MM.1S (cell line): ENCODE data around the gene TTLL6.

Experiments used
- CTCF ChIP-seq: fragments of 300-600 bp; sonication (generic); IDR thresholded peaks from 2 replicates; pipeline ENCODE4 v1.5.1; 2016; ENCODE audit warnings: antibody characterized with exemption, low read length, mixed read lengths
- EZH2 ChIP-seq: fragments of 300-600 bp; sonication (generic); optimal IDR thresholded peaks from 2 replicates; pipeline ENCODE3; 2017; ENCODE audit warnings: low read depth, mild to moderate bottlenecking, antibody characterized with exemption, low read length, mixed read lengths
- EZH2phosphoT487 ChIP-seq: fragments of 300-600 bp; sonication (generic); IDR thresholded peaks from 2 replicates; pipeline ENCODE4 v1.6.1; 2018; ENCODE audit warnings: antibody characterized with exemption, low read length

GRCh38 chr17:48726916-48727286 lies 90.1 kb downstream of the TTLL6 start:
- TF ChIP-seq CTCF (no peak), EZH2 (no peak), EZH2phosphoT487 (no peak)
